ENCODE data around the gene SLC17A3. TPM values are rescaled to one million over a fixed set of nuclear protein-coding genes. Genes with fewer than 3 reads are reported as not detected.

SLC17A3 gene
- total RNA-seq, 1 experiment from 2014 or later, result not detected

DNA sequence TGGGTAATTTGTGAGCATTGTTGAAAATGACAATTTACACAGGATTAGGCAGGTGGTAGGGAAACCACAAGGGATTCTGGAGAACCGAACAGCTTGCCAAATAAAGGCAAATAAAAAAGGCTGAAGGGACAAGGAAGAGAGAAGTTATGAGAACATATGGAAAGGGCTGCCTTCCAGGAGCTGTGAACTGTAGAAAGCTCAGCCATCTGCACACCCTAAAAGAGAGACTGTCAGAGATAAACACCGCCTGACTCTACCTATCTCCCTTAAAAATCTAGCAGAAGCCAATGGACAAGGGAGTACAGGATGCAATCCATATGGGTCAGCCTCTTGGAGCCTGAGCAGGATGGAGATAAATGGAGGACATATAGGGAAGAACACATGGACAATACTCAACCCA is 29.5 kb downstream of the SLC17A3 start:
- Histone ChIP-seq H3K9me3 (ENCODE audit: control insufficient read depth, insufficient read depth, low read depth, low read length) (no peaks in the 10 kb centered on the region), H3K36me3 (ENCODE audit: control insufficient read depth, insufficient read depth, low read length) (no peaks in the 10 kb centered on the region), H3K27ac (ENCODE audit: low read length) (no peak overlapping the region), H3K4me1 (ENCODE audit: control insufficient read depth, insufficient read depth, low read length) (no peaks in the 10 kb centered on the region), H3K27me3 (ENCODE audit: control insufficient read depth, insufficient read depth, low read length) (no peaks in the 10 kb centered on the region; the same call in 1 of the 2 replicates), H3K4me3 (ENCODE audit: low read depth in 2 of 2, low read length in 2 of 2) (no peak overlapping the region)
- no peak for ATAC-seq
- no peak for TF ChIP-seq POLR2AphosphoS5 (IDR thresholded peaks at IDR 0.05; ENCODE audit: low read depth, low read length)
- no peak for TF ChIP-seq SIN3A (IDR thresholded peaks at IDR 0.05; ENCODE audit: borderline replicate concordance, insufficient read depth, low read depth, low read length)
- TF ChIP-seq, protein P1, sequence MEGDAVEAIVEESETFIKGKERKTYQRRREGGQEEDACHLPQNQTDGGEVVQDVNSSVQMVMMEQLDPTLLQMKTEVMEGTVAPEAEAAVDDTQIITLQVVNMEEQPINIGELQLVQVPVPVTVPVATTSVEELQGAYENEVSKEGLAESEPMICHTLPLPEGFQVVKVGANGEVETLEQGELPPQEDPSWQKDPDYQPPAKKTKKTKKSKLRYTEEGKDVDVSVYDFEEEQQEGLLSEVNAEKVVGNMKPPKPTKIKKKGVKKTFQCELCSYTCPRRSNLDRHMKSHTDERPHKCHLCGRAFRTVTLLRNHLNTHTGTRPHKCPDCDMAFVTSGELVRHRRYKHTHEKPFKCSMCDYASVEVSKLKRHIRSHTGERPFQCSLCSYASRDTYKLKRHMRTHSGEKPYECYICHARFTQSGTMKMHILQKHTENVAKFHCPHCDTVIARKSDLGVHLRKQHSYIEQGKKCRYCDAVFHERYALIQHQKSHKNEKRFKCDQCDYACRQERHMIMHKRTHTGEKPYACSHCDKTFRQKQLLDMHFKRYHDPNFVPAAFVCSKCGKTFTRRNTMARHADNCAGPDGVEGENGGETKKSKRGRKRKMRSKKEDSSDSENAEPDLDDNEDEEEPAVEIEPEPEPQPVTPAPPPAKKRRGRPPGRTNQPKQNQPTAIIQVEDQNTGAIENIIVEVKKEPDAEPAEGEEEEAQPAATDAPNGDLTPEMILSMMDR (IDR thresholded peaks at IDR 0.05), result no peak
- no peak for TF ChIP-seq TCF7L2 (IDR thresholded peaks at IDR 0.05; ENCODE audit: low read depth, low read length)
- TF ChIP-seq, protein P2, sequence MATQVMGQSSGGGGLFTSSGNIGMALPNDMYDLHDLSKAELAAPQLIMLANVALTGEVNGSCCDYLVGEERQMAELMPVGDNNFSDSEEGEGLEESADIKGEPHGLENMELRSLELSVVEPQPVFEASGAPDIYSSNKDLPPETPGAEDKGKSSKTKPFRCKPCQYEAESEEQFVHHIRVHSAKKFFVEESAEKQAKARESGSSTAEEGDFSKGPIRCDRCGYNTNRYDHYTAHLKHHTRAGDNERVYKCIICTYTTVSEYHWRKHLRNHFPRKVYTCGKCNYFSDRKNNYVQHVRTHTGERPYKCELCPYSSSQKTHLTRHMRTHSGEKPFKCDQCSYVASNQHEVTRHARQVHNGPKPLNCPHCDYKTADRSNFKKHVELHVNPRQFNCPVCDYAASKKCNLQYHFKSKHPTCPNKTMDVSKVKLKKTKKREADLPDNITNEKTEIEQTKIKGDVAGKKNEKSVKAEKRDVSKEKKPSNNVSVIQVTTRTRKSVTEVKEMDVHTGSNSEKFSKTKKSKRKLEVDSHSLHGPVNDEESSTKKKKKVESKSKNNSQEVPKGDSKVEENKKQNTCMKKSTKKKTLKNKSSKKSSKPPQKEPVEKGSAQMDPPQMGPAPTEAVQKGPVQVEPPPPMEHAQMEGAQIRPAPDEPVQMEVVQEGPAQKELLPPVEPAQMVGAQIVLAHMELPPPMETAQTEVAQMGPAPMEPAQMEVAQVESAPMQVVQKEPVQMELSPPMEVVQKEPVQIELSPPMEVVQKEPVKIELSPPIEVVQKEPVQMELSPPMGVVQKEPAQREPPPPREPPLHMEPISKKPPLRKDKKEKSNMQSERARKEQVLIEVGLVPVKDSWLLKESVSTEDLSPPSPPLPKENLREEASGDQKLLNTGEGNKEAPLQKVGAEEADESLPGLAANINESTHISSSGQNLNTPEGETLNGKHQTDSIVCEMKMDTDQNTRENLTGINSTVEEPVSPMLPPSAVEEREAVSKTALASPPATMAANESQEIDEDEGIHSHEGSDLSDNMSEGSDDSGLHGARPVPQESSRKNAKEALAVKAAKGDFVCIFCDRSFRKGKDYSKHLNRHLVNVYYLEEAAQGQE (IDR thresholded peaks at IDR 0.05; ENCODE audit: insufficient read depth in 1 of 2, low read depth in 2 of 2, low read length in 1 of 2), result no peak
- no peak for DNase-seq (ENCODE audit: low read depth, low spot score)
- in situ Hi-C loops (cut with HindIII; ENCODE audit: low pct_unique_long_range_greater_than_20kb, low sequenced_read_pairs) (no loop called here), intact Hi-C loops (cut with micrococcal nuclease; ENCODE audit: unreplicated experiment) (no loop called here)
- POLR2A ChIA-PET, result no interaction called here
- CTCF ChIA-PET, result no interaction called here
- no TSS peak for BruUV-seq (replicated peaks)

DNA sequence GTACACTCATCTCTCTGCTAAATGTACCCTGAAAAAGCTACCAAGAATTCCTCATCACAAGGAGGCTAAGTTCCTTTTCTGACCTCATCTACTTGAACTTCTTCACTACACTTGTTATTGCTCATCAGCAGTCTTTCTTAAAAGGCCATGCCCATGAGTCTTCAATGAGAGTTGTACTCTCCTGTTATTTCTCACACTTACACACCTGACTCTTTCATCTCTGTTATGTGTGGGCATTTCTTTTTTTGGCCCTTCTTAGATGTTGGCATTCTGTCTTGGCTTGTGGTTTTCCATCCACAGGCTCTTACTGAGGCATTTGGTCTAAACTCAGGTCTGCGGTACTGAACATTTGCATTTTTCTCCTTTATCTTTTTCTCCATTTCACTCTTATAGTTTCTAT is 31.5 kb downstream of the SLC17A3 start:
- in situ Hi-C loops (cut with HindIII; ENCODE audit: low pct_unique_long_range_greater_than_20kb, low sequenced_read_pairs) (no loop called here), intact Hi-C loops (cut with micrococcal nuclease; ENCODE audit: unreplicated experiment) (no loop called here)
- Histone ChIP-seq H3K4me1 (ENCODE audit: control insufficient read depth, insufficient read depth, low read length) (no peaks in the 10 kb centered on the region), H3K27ac (ENCODE audit: low read length) (no peak overlapping the region), H3K27me3 (ENCODE audit: control insufficient read depth, insufficient read depth, low read length) (no peaks in the 10 kb centered on the region; the same call in 1 of the 2 replicates), H3K9me3 (ENCODE audit: control insufficient read depth, insufficient read depth, low read depth, low read length) (no peaks in the 10 kb centered on the region), H3K36me3 (ENCODE audit: control insufficient read depth, insufficient read depth, low read length) (no peaks in the 10 kb centered on the region), H3K4me3 (ENCODE audit: low read depth in 2 of 2, low read length in 2 of 2) (no peak overlapping the region)
- ATAC-seq (no peak), DNase-seq (ENCODE audit: low read depth, low spot score) (no peak)
- TF ChIP-seq SIN3A (IDR thresholded peaks at IDR 0.05; ENCODE audit: borderline replicate concordance, insufficient read depth, low read depth, low read length) (no peak), POLR2AphosphoS5 (IDR thresholded peaks at IDR 0.05; ENCODE audit: low read depth, low read length) (no peak), TCF7L2 (IDR thresholded peaks at IDR 0.05; ENCODE audit: low read depth, low read length) (no peak)
- TF ChIP-seq, protein P2 (IDR thresholded peaks at IDR 0.05; ENCODE audit: insufficient read depth in 1 of 2, low read depth in 2 of 2, low read length in 1 of 2), result no peak
- TF ChIP-seq, protein P1 (IDR thresholded peaks at IDR 0.05), result no peak
- BruUV-seq (replicated peaks), result no TSS peak
- ChIA-PET CTCF (no interaction called here), POLR2A (no interaction called here)
